SHP77 (cell line): Measurements from ENCODE around the gene LRRTM4.
A peak's percentile ranks its signal among the peaks of the same experiment; 100 is the strongest.
"Not testable (repeated sequence)": the region's sequence is repeated elsewhere in the genome, so short reads cannot be mapped to it uniquely, and the experiment has no call there.

Experiments used
- DNase-seq, 2 experiments: peaks; one replicate each; lab custom pipeline; 2025; lab: John Stamatoyannopoulos, UW

LRRTM4 gene

DNA sequence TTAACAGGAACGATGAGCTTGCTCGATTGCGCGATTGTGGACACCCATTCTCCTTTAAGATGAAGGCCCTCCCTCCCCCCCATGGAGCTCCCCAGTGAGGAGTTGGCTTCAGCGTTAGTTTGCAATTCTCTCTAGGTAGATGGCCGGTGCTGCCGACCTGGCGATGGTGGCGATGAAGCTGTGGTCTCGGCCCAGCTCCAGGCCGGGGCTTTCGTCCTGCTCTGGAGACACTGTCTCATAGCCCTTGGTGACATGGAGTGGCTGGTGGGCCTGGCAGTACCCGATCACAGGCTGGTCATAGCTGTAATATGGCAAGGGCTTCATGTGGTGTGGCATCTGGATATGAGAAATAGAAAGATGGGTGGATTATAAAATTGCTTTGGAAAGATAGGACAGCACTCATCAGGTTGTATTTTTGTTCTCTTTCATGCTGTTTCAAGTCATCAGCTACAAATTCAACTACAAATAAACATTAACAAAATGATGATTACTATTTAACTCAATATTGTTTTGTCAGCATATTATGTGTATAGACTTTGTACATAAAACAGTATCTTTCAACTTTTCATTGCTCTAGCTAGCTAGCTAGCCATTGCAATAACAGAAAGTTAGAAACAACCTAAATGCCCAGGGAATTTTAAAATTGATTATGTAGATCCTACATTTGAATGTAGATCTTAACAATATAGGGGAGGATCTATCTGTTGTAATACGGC, 773.4 kb downstream of the LRRTM4 start:
- DNase-seq = peak in 1 of 2 experiments; percentile 9

DNA sequence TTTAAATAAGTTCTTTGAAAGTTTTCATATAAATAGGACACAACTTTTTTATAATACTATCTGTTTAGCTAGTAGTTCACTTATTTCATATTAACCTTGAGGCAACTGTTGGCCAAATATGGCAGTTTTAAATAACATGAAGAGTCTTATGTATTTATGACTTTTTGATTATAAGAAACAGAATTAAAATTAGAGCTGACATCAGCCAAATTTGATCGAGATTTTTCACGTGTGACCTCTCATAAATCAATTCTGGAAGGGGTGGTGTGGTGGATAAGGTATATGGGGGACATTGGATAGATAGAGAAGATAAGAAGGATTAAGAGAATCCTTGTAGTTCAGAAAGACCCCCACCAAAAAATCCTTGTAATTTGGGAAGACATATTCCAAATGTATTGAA, 776.6 kb downstream of the LRRTM4 start:
- no peak for DNase-seq

DNA sequence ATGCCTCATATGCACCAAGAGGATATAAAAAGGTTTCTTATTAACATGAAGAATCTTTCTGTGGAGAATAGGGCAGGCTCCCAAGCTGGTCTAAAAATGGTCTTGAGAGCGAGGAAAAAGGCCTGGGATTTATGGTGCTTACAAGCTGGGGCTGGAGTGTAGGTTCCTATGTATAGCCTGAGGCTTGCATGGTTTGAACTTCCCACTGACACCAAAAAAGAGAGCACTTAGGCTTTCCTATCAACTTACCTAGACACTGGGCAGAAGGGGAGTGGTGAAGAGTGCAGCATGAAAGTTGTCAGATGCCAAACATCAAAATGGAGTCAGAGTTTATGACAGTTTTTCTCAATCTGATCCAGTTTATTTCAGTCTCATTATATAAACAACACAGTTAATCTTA, 784.6 kb downstream of the LRRTM4 start:
- DNase-seq = no peak

DNA sequence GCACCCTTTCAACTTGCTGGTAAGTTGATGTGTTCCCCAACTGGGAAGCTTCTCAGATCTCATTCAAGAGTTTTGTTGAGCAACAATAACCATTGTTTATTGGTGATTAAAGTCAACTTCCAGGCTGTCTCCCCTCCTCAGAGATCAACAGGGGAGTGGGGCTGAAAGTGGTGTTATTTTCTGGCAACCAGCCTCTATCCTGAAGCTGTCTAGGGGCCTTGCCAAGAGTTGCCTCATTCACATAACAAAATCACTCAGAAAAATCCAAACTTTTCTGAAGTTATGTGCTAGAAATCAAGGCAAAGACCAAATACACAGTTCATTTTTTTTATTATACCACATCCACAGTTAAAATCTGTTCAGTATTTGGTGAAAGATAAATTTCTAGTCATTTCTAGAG, 788.4 kb downstream of the LRRTM4 start:
- no peak for DNase-seq

DNA sequence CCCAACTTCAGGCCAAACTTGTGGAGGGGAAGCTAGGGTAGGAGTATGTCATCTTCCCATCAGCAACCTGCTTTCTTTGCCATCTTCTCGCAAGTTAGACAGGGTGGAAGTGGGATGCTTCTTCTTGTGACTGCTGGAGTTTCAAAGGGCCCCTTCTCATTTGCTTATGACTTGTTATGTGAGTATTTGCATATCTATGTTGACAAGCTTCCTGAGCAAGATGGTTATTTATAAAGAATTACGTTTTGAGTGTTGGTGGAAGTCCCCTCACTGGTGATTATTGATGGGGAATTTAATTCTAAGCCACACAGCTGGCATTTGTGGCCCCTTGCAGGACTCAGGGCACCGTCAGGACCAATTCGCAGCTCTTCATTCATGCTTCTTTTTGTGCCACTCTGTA, 791.0 kb downstream of the LRRTM4 start:
- DNase-seq = no peak

DNA sequence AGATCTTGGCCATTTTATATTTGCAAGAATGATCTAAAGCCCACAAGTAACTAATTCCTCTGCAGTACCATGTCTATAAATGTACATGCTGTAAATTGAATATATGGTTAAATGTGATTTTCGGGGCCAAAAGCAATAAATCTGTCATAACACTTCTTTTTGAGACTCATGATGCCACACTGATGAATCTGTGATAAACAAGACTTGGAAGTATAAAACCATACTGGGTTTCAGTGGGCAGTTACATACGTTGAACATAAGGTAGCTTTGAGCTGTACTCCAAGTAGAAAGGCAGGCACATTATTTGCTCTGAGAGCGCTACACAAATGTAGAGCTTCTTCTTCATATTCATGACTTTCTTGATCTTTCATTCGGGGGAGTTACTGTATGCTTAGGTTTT, 792.2 kb downstream of the LRRTM4 start:
- DNase-seq = no peak

DNA sequence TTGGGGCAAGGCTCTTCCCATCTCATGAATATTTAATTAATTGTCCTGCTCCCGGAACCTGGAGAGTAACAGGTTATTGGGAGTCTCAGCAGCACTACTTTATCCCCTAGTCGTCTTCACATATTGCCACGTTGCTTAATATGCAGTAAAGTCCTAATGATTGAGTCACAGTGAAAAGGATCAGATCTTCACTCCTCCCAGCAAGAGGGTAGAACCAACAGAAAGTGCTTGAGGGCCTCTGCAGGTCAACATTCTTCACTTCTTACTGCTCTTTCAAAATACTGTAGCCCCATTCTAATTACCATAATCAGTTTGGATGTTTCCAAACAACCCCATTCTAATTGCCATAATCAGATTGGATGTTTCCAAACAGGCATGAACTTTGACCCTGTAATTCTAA, 801.0 kb downstream of the LRRTM4 start:
- DNase-seq = no peak

DNA sequence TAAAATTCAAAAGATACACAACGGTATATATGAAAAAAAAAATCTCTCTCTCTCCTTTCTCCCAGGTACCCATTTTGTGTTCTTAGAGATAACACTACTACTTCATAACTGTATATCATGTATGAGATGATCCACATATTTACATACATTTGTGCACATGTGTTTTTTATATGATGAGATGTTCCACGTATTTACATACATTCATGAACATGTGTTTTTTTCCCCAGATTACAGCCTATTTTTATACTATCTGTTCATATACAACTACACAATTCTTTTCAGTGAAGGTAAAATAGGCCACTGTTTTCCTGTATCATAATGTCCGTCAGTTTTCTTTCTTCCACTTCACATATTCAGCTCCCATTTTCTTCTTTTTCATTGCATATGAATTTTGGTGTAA, 808.9 kb downstream of the LRRTM4 start:
- DNase-seq = no peak

DNA sequence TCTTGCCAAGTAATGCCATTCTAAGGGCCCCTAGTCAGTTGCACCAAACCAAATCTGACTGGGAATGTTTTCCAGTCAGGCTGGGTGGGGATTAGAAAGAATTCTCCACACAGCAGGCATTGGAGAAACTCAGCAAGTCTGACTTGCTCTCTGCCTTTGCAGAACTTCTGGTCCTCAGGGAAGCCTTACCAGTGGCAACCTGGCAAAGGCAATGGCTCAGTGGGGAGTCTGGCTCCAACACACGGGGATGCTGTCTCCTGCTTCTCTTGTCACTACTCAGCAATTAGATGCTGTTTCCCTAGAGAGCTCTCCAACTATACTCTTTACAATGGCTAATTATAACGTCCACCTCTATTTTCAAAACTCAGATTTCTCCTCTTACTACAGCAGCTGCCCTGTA, 810.7 kb downstream of the LRRTM4 start:
- DNase-seq = no peak

DNA sequence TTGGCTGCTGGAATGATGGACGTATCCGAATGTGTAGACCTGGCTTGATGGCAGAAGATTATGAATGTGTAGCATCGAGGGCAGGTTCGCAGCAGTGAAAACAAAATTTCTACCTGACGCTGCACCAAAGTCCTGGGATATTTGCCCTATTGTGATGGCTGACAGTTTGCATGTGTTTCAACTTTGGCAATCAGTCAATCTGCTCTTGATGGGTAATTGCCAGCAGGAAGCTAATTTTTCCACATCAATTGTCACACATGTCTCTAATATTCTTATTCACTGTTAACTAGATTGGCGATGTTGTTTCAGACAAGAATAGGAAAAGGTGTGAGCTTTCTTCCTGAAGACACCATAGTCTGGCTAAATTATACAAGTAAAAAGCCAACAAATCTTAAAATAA, 821.3 kb downstream of the LRRTM4 start:
- no peak for DNase-seq

DNA sequence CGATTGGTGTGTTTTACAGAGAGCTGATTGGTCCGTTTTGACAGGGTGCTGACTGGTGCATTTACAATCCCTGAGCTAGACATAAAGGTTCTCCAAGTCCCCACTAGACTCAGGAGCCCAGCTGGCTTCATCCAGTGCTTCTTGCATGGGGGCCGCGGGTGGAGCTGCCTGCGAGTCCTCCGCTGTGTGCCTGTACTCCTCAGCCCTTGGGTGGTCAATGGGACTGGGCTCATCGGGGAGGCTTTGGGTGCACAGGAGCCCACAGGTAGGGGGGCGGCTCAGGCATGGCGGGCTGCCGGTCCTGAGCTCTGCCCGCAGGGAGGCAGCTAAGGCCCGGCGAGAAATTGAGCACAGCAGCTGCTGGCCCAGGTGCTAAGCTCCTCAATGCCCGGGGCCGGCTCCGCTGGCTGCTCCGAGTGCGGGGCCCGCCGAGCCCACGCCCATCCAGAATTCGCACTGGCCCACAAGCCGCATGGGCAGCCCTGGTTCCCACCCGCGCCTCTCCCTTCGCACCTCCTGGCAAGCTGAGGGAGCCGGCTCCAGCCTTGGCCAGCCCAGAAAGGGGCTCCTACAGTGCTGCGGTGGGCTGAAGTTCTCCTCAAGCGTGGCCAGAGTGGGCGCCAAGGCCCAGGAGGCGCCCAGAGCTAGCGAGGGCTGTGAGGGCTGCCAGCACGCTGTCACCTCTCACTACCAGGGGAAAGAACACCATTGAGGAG, 824.0 kb downstream of the LRRTM4 start:
- DNase-seq = not testable (repeated sequence)
